Mesenchymal stem cell (in vitro differentiated cells and primary cell): ENCODE results near the gene LRRC34.

Experiments used
- DNase-seq: peaks from one replicate; pipeline ENCODE4 v3.0.0-alpha.2; 2013
- H2AFZ ChIP-seq: one replicate; pipeline ENCODE4 v1.6.1; 2013; ENCODE audit warnings: low read depth, mild to moderate bottlenecking, control low read depth, inconsistent platforms, low read length, moderate library complexity
- H2AK5ac ChIP-seq: 2 replicates; pipeline ENCODE4 v1.6.1; 2013; ENCODE audit warnings: low read length, moderate library complexity, mild to moderate bottlenecking, inconsistent platforms; ENCODE audit not compliant: severe bottlenecking
- H2BK120ac ChIP-seq: one replicate; pipeline ENCODE4 v1.6.1; 2013; ENCODE audit warnings: low read depth, mild to moderate bottlenecking, inconsistent platforms, low read length, moderate library complexity
- H2BK12ac ChIP-seq, 2 experiments: one replicate each; pipeline ENCODE4 v1.6.1; 2013; ENCODE audit warnings: inconsistent platforms in 2 of 2, low read length in 2 of 2, mild to moderate bottlenecking in 2 of 2, moderate library complexity in 2 of 2, control low read depth in 1 of 2
- H2BK15ac ChIP-seq: one replicate; pipeline ENCODE4 v1.6.1; 2013; ENCODE audit warnings: mild to moderate bottlenecking, low read depth, inconsistent platforms; ENCODE audit not compliant: poor library complexity, severe bottlenecking
- H2BK5ac ChIP-seq: 2 replicates; pipeline ENCODE4 v1.6.1; 2013; ENCODE audit warnings: low read depth, mild to moderate bottlenecking, low read length, control low read depth, inconsistent platforms; ENCODE audit not compliant: poor library complexity, severe bottlenecking
- H3K14ac ChIP-seq, 2 experiments: one replicate each; pipeline ENCODE4 v1.6.1; 2013; ENCODE audit warnings: inconsistent platforms in 2 of 2, low read length in 2 of 2, control low read depth in 1 of 2, mild to moderate bottlenecking in 1 of 2, moderate library complexity in 1 of 2
- H3K18ac ChIP-seq, 2 experiments: one replicate each; pipeline ENCODE4 v1.6.1; 2013; ENCODE audit warnings: inconsistent platforms in 2 of 2, low read length in 2 of 2, control low read depth in 1 of 2, low read depth in 1 of 2, mild to moderate bottlenecking in 1 of 2
- H3K23ac ChIP-seq, 2 experiments: one replicate each; pipeline ENCODE4 v1.6.1; 2013; ENCODE audit warnings: inconsistent platforms in 2 of 2, low read length in 2 of 2, mild to moderate bottlenecking in 2 of 2, moderate library complexity in 2 of 2, control low read depth in 1 of 2
- H3K27ac ChIP-seq: 2 replicates; pipeline ENCODE4 v1.5.1; 2013; ENCODE audit warnings: mild to moderate bottlenecking, moderate library complexity, low read length, control low read depth, inconsistent platforms; ENCODE audit not compliant: poor library complexity, severe bottlenecking
- H3K27me3 ChIP-seq, 2 experiments: 2 replicates each; pipeline versions ENCODE4 v1.6.1 to v1.7.0; 2013; ENCODE audit warnings: low read length in 2 of 2, mild to moderate bottlenecking in 2 of 2, moderate library complexity in 2 of 2, control low read depth in 1 of 2, inconsistent platforms in 1 of 2; ENCODE audit not compliant: control insufficient read depth in 1 of 2, insufficient read depth in 1 of 2
- H3K36me3 ChIP-seq, 2 experiments: 2 replicates each; pipeline versions ENCODE4 v1.6.1 to v1.7.0; 2013; ENCODE audit warnings: low read length in 2 of 2, control low read depth in 1 of 2, inconsistent platforms in 1 of 2, low read depth in 1 of 2, mild to moderate bottlenecking in 1 of 2; ENCODE audit not compliant: insufficient read depth in 2 of 2, control insufficient read depth in 1 of 2
- H3K4ac ChIP-seq, 2 experiments: one replicate each; pipeline ENCODE4 v1.6.1; 2013; ENCODE audit warnings: inconsistent platforms in 2 of 2, low read length in 2 of 2, mild to moderate bottlenecking in 2 of 2, moderate library complexity in 2 of 2, control low read depth in 1 of 2, low read depth in 1 of 2
- H3K4me1 ChIP-seq: 2 replicates; pipeline ENCODE4 v1.6.1; 2013; ENCODE audit warnings: low read depth, low read length, control low read depth; ENCODE audit not compliant: control insufficient read depth, insufficient read depth
- H3K4me2 ChIP-seq: 2 replicates; pipeline ENCODE4 v1.6.1; 2013; ENCODE audit warnings: low read length, mild to moderate bottlenecking, inconsistent platforms; ENCODE audit not compliant: poor library complexity, severe bottlenecking
- H3K4me3 ChIP-seq, 2 experiments: 2 replicates each; pipeline versions ENCODE4 v1.5.1 to v1.7.0; 2013; ENCODE audit warnings: low read length in 2 of 2, mild to moderate bottlenecking in 2 of 2, control low read depth in 1 of 2, low read depth in 1 of 2; ENCODE audit not compliant: insufficient read depth in 1 of 2
- H3K79me1 ChIP-seq: replicated peaks from 2 replicates; pipeline ENCODE4 v1.6.1; 2013; ENCODE audit warnings: mild to moderate bottlenecking, control low read depth, low read length, inconsistent platforms; ENCODE audit not compliant: poor library complexity, severe bottlenecking
- H3K9ac ChIP-seq: 2 replicates; pipeline ENCODE4 v1.7.0; 2013; ENCODE audit warnings: mild to moderate bottlenecking, low read length, moderate library complexity
- H3K9me3 ChIP-seq: 2 replicates; pipeline ENCODE4 v1.7.0; 2013; ENCODE audit warnings: mild to moderate bottlenecking, low read length; ENCODE audit not compliant: control insufficient read depth
- H4K8ac ChIP-seq: one replicate; pipeline ENCODE4 v1.6.1; 2013; ENCODE audit warnings: inconsistent platforms, mild to moderate bottlenecking, low read length, moderate library complexity
- H4K91ac ChIP-seq: one replicate; pipeline ENCODE4 v1.6.1; 2013; ENCODE audit warnings: mild to moderate bottlenecking, low read length, inconsistent platforms
- WGBS: methylation state at CpG from one replicate; pipeline ENCODE4 v1.1.7; 2013; ENCODE audit warnings: mixed read lengths; 5-methylcytosine and 5-hydroxymethylcytosine counted together

LRRC34 gene

DNA sequence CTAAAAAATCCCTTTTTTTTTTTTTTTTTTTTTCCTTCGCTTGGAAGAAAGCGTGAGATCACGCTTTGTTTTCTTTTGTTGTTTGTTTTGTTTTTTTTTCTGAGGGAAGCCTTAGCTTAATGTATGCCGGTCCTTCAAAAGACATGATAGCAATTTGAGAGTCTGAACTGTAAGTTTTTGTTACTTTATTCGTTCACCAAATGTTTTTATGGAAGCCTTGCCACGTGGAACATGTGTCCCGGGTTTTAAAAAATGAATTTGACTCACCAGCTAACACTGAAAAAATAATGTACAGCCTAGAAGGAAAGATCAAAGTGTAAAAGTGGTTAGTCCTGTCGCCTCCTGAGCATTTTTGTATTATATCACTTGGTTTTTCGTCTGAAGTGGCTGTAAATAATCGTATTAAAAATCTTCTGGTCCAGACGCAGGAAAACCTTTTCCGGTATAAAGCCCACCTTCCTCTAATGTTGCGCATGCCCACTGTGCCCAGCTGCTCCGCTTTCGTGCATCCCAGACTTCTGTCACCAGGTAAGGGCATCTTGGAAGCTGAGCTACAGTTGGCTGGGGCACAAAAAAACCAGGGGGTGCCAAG lies 40.3 kb downstream of the LRRC34 start:
- H3K79me1 ChIP-seq, result peaks cover 3% of the 10 kb centered on the region
- H2BK120ac ChIP-seq, result peak overlapping the region; percentile 94
- WGBS, result 1% methylated on average over 15 of the region's 15 CpGs
- peak; percentile 87 for DNase-seq
- peak overlapping the region; percentile 90 to 97 for H3K4me3 ChIP-seq
- H2AFZ ChIP-seq, result no peak overlapping the region
- peaks cover 2% of the 10 kb centered on the region for H3K4me1 ChIP-seq
- peak overlapping the region; percentile 13 for H2AK5ac ChIP-seq
- H3K4ac ChIP-seq, result peak overlapping the region in 1 of 2 experiments; percentile 75
- H3K36me3 ChIP-seq, result peaks cover 4 to 38% of the 10 kb centered on the region in 2 experiments
- no peak overlapping the region for H3K14ac ChIP-seq
- no peak overlapping the region for H2BK12ac ChIP-seq
- no peak overlapping the region for H3K23ac ChIP-seq
- H3K27ac ChIP-seq, result peak overlapping the region; percentile 92
- H3K9ac ChIP-seq, result peak overlapping the region; percentile 98
- no peaks in the 10 kb centered on the region for H3K27me3 ChIP-seq
- no peaks in the 10 kb centered on the region for H3K9me3 ChIP-seq
- peak overlapping the region; percentile 97 for H4K8ac ChIP-seq
- no peak overlapping the region for H2BK15ac ChIP-seq
- peak overlapping the region in 1 of 2 experiments; percentile 98 for H3K18ac ChIP-seq
- H4K91ac ChIP-seq, result peak overlapping the region; percentile 30
- H2BK5ac ChIP-seq, result peak overlapping the region; percentile 26
- peak overlapping the region; percentile 82 for H3K4me2 ChIP-seq

DNA sequence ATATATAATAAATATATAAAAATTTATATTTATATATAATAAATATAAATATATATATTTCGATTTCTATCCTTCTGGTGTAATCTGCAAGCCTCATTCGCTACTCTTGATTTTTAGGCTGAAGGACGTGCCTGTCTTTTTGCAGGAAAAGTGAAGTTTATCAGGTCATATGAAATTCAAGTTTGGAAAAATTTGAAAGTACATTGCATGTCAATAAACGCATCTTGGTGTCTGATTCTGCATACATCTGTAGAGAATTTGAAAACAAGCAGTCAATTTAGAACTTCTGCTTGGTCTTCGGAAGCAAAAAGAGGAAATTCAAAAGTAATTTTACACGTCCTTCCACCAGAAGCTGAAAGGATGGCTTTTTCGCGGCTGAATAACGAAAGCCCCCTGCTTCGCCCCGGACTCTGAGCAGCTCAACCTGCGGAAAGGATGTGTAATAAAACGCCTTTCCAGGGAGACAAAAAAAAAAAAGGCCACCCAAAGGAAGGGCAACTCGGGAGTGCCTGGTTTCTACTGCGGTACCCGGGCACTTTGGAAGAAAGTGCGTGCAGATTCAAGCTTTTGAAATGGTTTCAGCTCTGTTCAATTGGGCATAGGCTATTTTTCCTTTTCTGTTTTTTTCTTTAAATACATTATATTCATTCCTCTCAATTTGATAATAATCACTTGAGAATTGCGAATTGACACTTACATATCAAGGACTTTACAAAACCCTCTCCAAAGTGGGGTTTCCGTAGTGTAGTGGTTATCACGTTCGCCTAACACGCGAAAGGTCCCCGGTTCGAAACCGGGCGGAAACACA lies 41.0 kb downstream of the LRRC34 start:
- H2BK12ac ChIP-seq, result no peak overlapping the region
- no peak overlapping the region for H3K23ac ChIP-seq
- DNase-seq, result peak; percentile 91
- peak overlapping the region; percentile 72 for H3K27ac ChIP-seq
- H2BK15ac ChIP-seq, result no peak overlapping the region
- H3K27me3 ChIP-seq, result no peaks in the 10 kb centered on the region
- peak overlapping the region; percentile 59 to 97 for H3K4me3 ChIP-seq
- H3K9ac ChIP-seq, result peak overlapping the region; percentile 98
- H2BK5ac ChIP-seq, result no peak overlapping the region
- WGBS, result 0% methylated on average over 20 of the region's 27 CpGs
- H3K9me3 ChIP-seq, result no peaks in the 10 kb centered on the region
- H3K4me1 ChIP-seq, result peaks cover 2% of the 10 kb centered on the region
- H3K79me1 ChIP-seq, result peaks cover 3% of the 10 kb centered on the region
- no peak overlapping the region for H3K4ac ChIP-seq
- peak overlapping the region; percentile 86 for H3K4me2 ChIP-seq
- no peak overlapping the region for H3K14ac ChIP-seq
- no peak overlapping the region for H3K18ac ChIP-seq
- H3K36me3 ChIP-seq, result peaks cover 4 to 31% of the 10 kb centered on the region in 2 experiments
- H4K91ac ChIP-seq, result no peak overlapping the region
- H2BK120ac ChIP-seq, result no peak overlapping the region
- H2AFZ ChIP-seq, result no peak overlapping the region
- H2AK5ac ChIP-seq, result no peak overlapping the region
- H4K8ac ChIP-seq, result no peak overlapping the region

DNA sequence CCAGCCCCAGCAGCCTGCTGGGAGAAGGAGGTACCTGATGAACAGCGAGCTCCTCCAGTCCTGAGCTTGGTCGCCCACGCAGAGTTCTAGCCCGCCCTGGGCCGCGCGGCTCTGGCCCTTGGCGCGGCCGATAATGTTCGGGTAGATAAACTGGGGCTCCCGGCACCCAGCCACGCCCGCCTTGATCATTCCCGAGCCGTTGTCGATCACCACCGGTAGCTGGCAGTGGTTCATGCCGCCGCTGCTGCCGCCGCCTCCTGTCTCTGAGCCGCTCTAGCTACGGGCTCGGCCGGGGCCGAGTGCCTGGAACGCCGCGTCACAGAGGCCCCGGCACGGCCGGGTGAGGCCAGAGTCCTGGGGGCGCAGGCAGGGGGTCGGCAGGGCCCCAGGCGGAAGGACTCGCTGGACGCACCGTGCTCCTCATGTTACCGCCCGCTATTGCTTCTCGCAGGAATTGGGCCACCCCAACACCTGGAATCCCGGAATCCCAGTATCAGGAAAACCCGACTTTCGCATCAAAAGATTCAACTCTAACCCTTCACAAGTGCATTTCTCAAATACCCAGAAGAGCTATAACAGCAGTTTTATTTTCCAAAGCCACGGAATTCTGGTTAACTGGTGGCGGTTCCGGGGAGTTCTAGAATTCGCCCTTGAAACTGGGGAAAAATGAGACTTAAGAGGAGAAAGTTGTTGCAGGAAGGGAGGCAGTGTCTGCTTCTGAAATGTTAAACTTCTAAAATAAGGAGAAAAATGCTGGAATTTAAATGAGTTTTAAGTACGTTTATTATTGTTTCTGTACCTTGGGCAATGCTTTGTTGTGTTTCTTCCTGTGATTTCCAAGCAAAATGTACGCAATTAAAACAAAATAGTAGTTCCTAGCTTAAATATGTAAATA lies 43.2 kb downstream of the LRRC34 start, which contains the start of gene ACTRT3:
Gene ACTRT3 (minus strand): TSS at position 275 of the 895 bp plus-strand sequence. CDS start 41 bp downstream, at position 234.
- Histone ChIP-seq H2BK120ac (peak within 1 kb of the TSS; percentile 79), H2AFZ (peak within 1 kb of the TSS; percentile 80), H3K9me3 (no peaks in the 10 kb centered on the region), H4K8ac (peak within 1 kb of the TSS; percentile 98), H4K91ac (peak within 1 kb of the TSS; percentile 79), H2BK5ac (peak within 1 kb of the TSS; percentile 38), H3K4me2 (peak within 1 kb of the TSS; percentile 78), H2BK12ac (peak within 1 kb of the TSS in 1 of 2 experiments; percentile 58), H3K4me1 (peaks cover 6% of the 10 kb centered on the region), H3K36me3 (peaks cover 7 to 10% of the 10 kb centered on the region in 2 experiments), H3K9ac (peak within 1 kb of the TSS; percentile 99), H3K18ac (peak within 1 kb of the TSS; percentile 85 to 97), H3K4me3 (peak within 1 kb of the TSS; percentile 78 to 95), H3K14ac (peak within 1 kb of the TSS in 1 of 2 experiments; percentile 65), H3K27me3 (no peaks in the 10 kb centered on the region), H3K23ac (no peak within 1 kb of the TSS), H2BK15ac (peak within 1 kb of the TSS; percentile 99), H3K27ac (peak within 1 kb of the TSS; percentile 62), H3K4ac (peak within 1 kb of the TSS; percentile 73 to 76), H2AK5ac (no peak within 1 kb of the TSS), H3K79me1 (no peaks in the 10 kb centered on the region)
- WGBS, result 2% methylated on average over 49 of the region's 51 CpGs
- peak; percentile 74 for DNase-seq
